Measurements from ENCODE around the gene TDRD6.

GRCh38 chr6:46720401-46720800, 32.7 kb downstream of the TDRD6 start:
- TF ChIP-seq ZBTB48 (tag by site-specific recombination; IDR thresholded peaks at IDR 0.05) (no peak), PATZ1 (tag by site-specific recombination; IDR thresholded peaks at IDR 0.05) (no peak), REST (tag by site-specific recombination; IDR thresholded peaks at IDR 0.05) (no peak), ZNF274 (IDR thresholded peaks at IDR 0.05; ENCODE audit: low read length) (no peak), ZNF274 (tag by site-specific recombination; IDR thresholded peaks at IDR 0.05; ENCODE audit: borderline replicate concordance) (no peak), ZNF792 (tag by site-specific recombination; IDR thresholded peaks at IDR 0.05) (no peak), CTCF (tag by site-specific recombination; IDR thresholded peaks at IDR 0.05) (no peak)

Data from HEK293 (cell line).